Activated T-cell treated with anti-CD3 and anti-CD28 coated beads, Interleukin-2, amount 50 U/mL, for 4 hours (primary cell): Measurements from ENCODE around the gene MZT2B. TPM values are rescaled to one million over a fixed set of nuclear protein-coding genes. Genes with fewer than 3 reads are reported as not detected.
A peak's percentile ranks its signal among the peaks of the same experiment; 100 is the strongest.
"Not testable (repeated sequence)": the region's sequence is repeated elsewhere in the genome, so short reads cannot be mapped to it uniquely, and the experiment has no call there.

ENCODE experiments used
- ATAC-seq, 2 donors: fragments of 200-7000 bp; cut with Tn5 transposase; one replicate each; pipeline ENCODE4 v1.10.0; 2021
- DNase-seq: peaks from one replicate; pipeline ENCODE4 v3.0.0-alpha.2; 2020
- H3K27me3 Mint-ChIP-seq: one replicate; pipeline ENCODE4 v1.8.0; 2021; ENCODE audit warnings: low read depth, mixed read lengths
- H3K36me3 Mint-ChIP-seq: one replicate; pipeline ENCODE4 v1.8.0; 2022; ENCODE audit warnings: mixed read lengths; ENCODE audit not compliant: insufficient read depth
- H3K4me1 Mint-ChIP-seq: one replicate; pipeline ENCODE4 v1.8.0; 2021; ENCODE audit warnings: low read depth, mixed read lengths
- H3K4me3 Mint-ChIP-seq: one replicate; pipeline ENCODE4 v1.8.0; 2021; ENCODE audit warnings: mild to moderate bottlenecking, moderate library complexity, mixed read lengths
- H3K9me3 Mint-ChIP-seq: one replicate; pipeline ENCODE4 v1.8.0; 2021; ENCODE audit warnings: mixed read lengths
- total RNA-seq, 3 donors: library from RNA; stranded (reverse); gene quantifications; one replicate each; pipeline ENCODE4 v1.2.1, GENCODE V29; 2021

MZT2B gene
- total RNA-seq, 3 donors from 2014 or later: 263 to 292 (median 276) TPM

GRCh38 chr2:130157825-130158514, 24.1 kb upstream of the MZT2B start:
- not testable (repeated sequence) for DNase-seq, H3K9me3 Mint-ChIP-seq, H3K27me3 Mint-ChIP-seq, H3K36me3 Mint-ChIP-seq, H3K4me1 Mint-ChIP-seq, ATAC-seq, H3K4me3 Mint-ChIP-seq

GRCh38 chr2:130158631-130159030, 23.4 kb upstream of the MZT2B start:
- DNase-seq (no peak), ATAC-seq (no peak)
- Mint-ChIP-seq H3K36me3 (peaks cover 8% of the 10 kb centered on the region), H3K4me3 (no peak overlapping the region), H3K9me3 (no peaks in the 10 kb centered on the region), H3K27me3 (no peaks in the 10 kb centered on the region), H3K4me1 (peaks cover 4% of the 10 kb centered on the region)

- H3K9me3 Mint-ChIP-seq, DNase-seq, H3K4me1 Mint-ChIP-seq, H3K4me3 Mint-ChIP-seq, H3K27me3 Mint-ChIP-seq, ATAC-seq, H3K36me3 Mint-ChIP-seq: not testable (repeated sequence)
Observed at GRCh38 chr2:130159376-130159775, 22.7 kb upstream of the MZT2B start.

- H3K27me3 Mint-ChIP-seq: no peaks in the 10 kb centered on the region
- H3K4me3 Mint-ChIP-seq: no peak overlapping the region
- no peak for ATAC-seq
- H3K4me1 Mint-ChIP-seq: peaks cover 4% of the 10 kb centered on the region
- peaks cover 10% of the 10 kb centered on the region for H3K36me3 Mint-ChIP-seq
- no peak for DNase-seq
- H3K9me3 Mint-ChIP-seq: no peaks in the 10 kb centered on the region
Observed at GRCh38 chr2:130160131-130160530, 21.9 kb upstream of the MZT2B start.

- not testable (repeated sequence) for H3K4me1 Mint-ChIP-seq, ATAC-seq
- H3K36me3 Mint-ChIP-seq: peaks cover 13% of the 10 kb centered on the region
Observed at GRCh38 chr2:130160838-130161705, 21.0 kb upstream of the MZT2B start.

GRCh38 chr2:130162486-130162885, 19.6 kb upstream of the MZT2B start:
- DNase-seq, H3K27me3 Mint-ChIP-seq, H3K9me3 Mint-ChIP-seq, H3K4me1 Mint-ChIP-seq, ATAC-seq, H3K4me3 Mint-ChIP-seq: not testable (repeated sequence)
- H3K36me3 Mint-ChIP-seq: peaks cover 17% of the 10 kb centered on the region

More at GRCh38 chr2:130160838-130161705, 21.0 kb upstream of the MZT2B start:
- H3K4me3 Mint-ChIP-seq, H3K9me3 Mint-ChIP-seq, DNase-seq, H3K27me3 Mint-ChIP-seq: not testable (repeated sequence)

- ATAC-seq (no peak), DNase-seq (no peak)
- Mint-ChIP-seq H3K36me3 (peaks cover 20% of the 10 kb centered on the region), H3K4me3 (no peak overlapping the region), H3K9me3 (no peaks in the 10 kb centered on the region), H3K27me3 (no peaks in the 10 kb centered on the region), H3K4me1 (peaks cover 4% of the 10 kb centered on the region)
Observed at GRCh38 chr2:130162968-130163367, 19.1 kb upstream of the MZT2B start.

- no peaks in the 10 kb centered on the region for H3K27me3 Mint-ChIP-seq
Observed at GRCh38 chr2:130165293-130166016, 16.6 kb upstream of the MZT2B start.

GRCh38 chr2:130166611-130167010, 15.5 kb upstream of the MZT2B start:
- ATAC-seq, H3K4me3 Mint-ChIP-seq, DNase-seq, H3K27me3 Mint-ChIP-seq, H3K4me1 Mint-ChIP-seq, H3K9me3 Mint-ChIP-seq: not testable (repeated sequence)
- peaks cover 25% of the 10 kb centered on the region for H3K36me3 Mint-ChIP-seq

More at GRCh38 chr2:130165293-130166016, 16.6 kb upstream of the MZT2B start:
- Mint-ChIP-seq H3K9me3 (no peaks in the 10 kb centered on the region), H3K4me1 (no peaks in the 10 kb centered on the region), H3K36me3 (peaks cover 23% of the 10 kb centered on the region), H3K4me3 (no peak overlapping the region)
- ATAC-seq (no peak), DNase-seq (no peak)

- H3K9me3 Mint-ChIP-seq, H3K27me3 Mint-ChIP-seq, H3K4me3 Mint-ChIP-seq, H3K4me1 Mint-ChIP-seq, DNase-seq: not testable (repeated sequence)
- H3K36me3 Mint-ChIP-seq: peaks cover 30% of the 10 kb centered on the region
- ATAC-seq: peak in 1 of 2 donors; percentile 53
Observed at GRCh38 chr2:130169163-130169562, 12.9 kb upstream of the MZT2B start.

GRCh38 chr2:130169896-130170295, 12.2 kb upstream of the MZT2B start:
- Mint-ChIP-seq H3K4me3 (no peak overlapping the region), H3K4me1 (no peaks in the 10 kb centered on the region), H3K27me3 (no peaks in the 10 kb centered on the region), H3K36me3 (peaks cover 26% of the 10 kb centered on the region), H3K9me3 (no peaks in the 10 kb centered on the region)
- no peak for ATAC-seq
- no peak for DNase-seq

GRCh38 chr2:130174866-130175265, 7.2 kb upstream of the MZT2B start:
- H3K4me3 Mint-ChIP-seq, H3K9me3 Mint-ChIP-seq, H3K4me1 Mint-ChIP-seq, H3K27me3 Mint-ChIP-seq, DNase-seq: not testable (repeated sequence)
- ATAC-seq: peak; percentile 42 to 44
- peaks cover 23% of the 10 kb centered on the region for H3K36me3 Mint-ChIP-seq

- Mint-ChIP-seq H3K4me3 (peak overlapping the region; percentile 93), H3K36me3 (peaks cover 11% of the 10 kb centered on the region), H3K4me1 (peaks cover 22% of the 10 kb centered on the region)
- not testable (repeated sequence) for H3K27me3 Mint-ChIP-seq, DNase-seq, ATAC-seq, H3K9me3 Mint-ChIP-seq
Observed at GRCh38 chr2:130180404-130181324, 1.4 kb upstream of the MZT2B start.
